Muscle of leg (tissue), 11 donors: ENCODE data around the gene HAPSTR1. TPM values are rescaled to one million over a fixed set of nuclear protein-coding genes. Genes with fewer than 3 reads are reported as not detected.

Experiments
- DNase-seq: peaks from one replicate; pipeline ENCODE4 v3.0.0; 2013
- H3K27ac ChIP-seq: one replicate; pipeline ENCODE4 v1.5.1; 2013; ENCODE audit warnings: mild to moderate bottlenecking, low read length, control low read depth
- H3K27me3 ChIP-seq: one replicate; pipeline ENCODE4 v1.6.1; 2013; ENCODE audit warnings: low read length; ENCODE audit not compliant: control insufficient read depth, insufficient read depth
- H3K36me3 ChIP-seq: one replicate; pipeline ENCODE4 v1.6.1; 2013; ENCODE audit warnings: low read length; ENCODE audit not compliant: control insufficient read depth, insufficient read depth
- H3K4me1 ChIP-seq: one replicate; pipeline ENCODE4 v1.6.1; 2013; ENCODE audit warnings: low read length; ENCODE audit not compliant: control insufficient read depth, insufficient read depth
- H3K4me3 ChIP-seq: one replicate; pipeline ENCODE4 v1.5.1; 2013; ENCODE audit warnings: low read length, control low read depth
- H3K9me3 ChIP-seq: replicated peaks from 2 replicates; pipeline ENCODE4 v1.6.1; 2013; ENCODE audit warnings: low read depth, low read length; ENCODE audit not compliant: control insufficient read depth
- WGBS: methylation state at CpG from one replicate; pipeline ENCODE4 v1.1.5; 2013; ENCODE audit warnings: missing lambda C conversion rate; ENCODE audit not compliant: insufficient coverage; 5-methylcytosine and 5-hydroxymethylcytosine counted together
- polyA plus RNA-seq, 8 donors: library from polyadenylated mRNA; unstranded; fragments of 120-200 nt; gene quantifications; one replicate each; pipeline versions ENCODE4 v1.2.1 to v1.2.3, GENCODE V29; 2013; ENCODE audit warnings: inconsistent platforms in 1 of 8, low replicate concordance in 1 of 8; ENCODE audit not compliant: insufficient read length in 8 of 8, insufficient read depth in 1 of 8
- total RNA-seq: library from RNA; stranded (reverse); fragments of 120-200 nt; gene quantifications from one replicate; pipeline ENCODE4 v1.2.4, GENCODE V29; 2013

HAPSTR1 gene
- total and polyA plus RNA-seq, 9 donors = 24.9 to 47.8 (median 31.8) TPM

DNA sequence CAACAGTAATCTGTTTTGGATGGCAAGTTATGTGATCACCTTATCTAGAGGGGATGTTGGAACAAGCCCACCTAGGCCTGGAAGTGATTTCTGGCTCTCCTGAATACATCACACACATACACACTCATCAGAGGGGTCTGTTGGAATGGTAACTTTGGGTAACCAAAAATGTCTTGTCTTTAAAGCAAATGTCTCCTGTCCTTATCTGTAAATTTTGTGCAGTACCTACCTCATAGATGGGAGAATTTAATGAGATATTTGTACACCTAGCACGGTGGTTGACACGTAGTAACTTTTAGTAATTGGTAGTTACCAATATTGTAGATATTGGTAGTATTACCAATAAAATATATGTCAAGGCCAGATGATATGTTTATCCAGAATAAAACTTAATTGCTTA lies 24.7 kb downstream of the HAPSTR1 start:
- no peaks in the 10 kb centered on the region for H3K27me3 ChIP-seq
- DNase-seq = no peak
- H3K4me1 ChIP-seq = peaks cover 4% of the 10 kb centered on the region
- no peaks in the 10 kb centered on the region for H3K9me3 ChIP-seq
- WGBS = no CpG with 5 or more reads among the region's 2 CpGs
- no peak overlapping the region for H3K27ac ChIP-seq
- peaks cover 21% of the 10 kb centered on the region for H3K36me3 ChIP-seq
- H3K4me3 ChIP-seq = no peak overlapping the region

DNA sequence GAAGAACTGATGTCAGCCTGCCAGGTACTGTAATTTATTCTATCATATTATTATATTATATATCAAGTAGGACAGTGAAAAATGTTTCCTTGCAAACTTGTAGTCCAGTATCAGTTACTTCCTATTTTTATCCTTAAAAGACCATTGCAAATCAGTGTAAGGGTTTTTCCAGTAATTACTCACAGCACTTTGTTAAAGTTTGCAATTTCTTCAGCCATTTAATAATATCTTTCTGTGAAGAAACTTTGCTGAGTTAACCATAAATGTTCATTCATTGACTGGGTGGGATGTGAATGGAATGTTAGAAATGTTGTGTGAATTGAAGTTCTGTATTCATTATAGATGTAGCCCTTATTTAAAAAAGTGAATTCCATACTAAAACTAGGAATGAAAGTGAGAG lies 26.7 kb downstream of the HAPSTR1 start:
- Histone ChIP-seq H3K27ac (no peak overlapping the region), H3K36me3 (peaks cover 31% of the 10 kb centered on the region), H3K27me3 (no peaks in the 10 kb centered on the region), H3K4me3 (no peak overlapping the region), H3K4me1 (no peaks in the 10 kb centered on the region), H3K9me3 (no peaks in the 10 kb centered on the region)
- no peak for DNase-seq

DNA sequence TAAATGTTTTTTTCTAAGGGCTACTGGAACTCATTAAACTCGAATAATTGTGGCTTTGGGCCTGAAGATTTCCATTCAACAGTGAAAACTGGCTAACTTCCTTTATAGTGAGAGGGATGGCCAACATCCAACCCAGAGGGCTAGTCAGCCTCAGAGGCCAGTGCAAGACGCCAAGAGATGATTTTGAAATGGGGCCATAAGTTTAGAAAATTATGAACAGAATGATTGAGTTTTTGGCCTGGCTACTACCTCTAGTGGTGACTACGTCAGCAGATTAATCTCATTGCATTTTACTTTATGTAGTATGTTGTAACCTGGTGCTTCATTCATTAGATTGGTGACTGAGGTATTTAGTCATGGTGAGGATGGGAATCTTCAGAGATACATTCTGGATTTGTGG lies 28.4 kb downstream of the HAPSTR1 start:
- peak; percentile 81 for DNase-seq
- WGBS = no CpG with 5 or more reads among the region's 3 CpGs
- Histone ChIP-seq H3K4me3 (no peak overlapping the region), H3K4me1 (no peaks in the 10 kb centered on the region), H3K27me3 (no peaks in the 10 kb centered on the region), H3K9me3 (no peaks in the 10 kb centered on the region), H3K27ac (no peak overlapping the region), H3K36me3 (peaks cover 43% of the 10 kb centered on the region)

DNA sequence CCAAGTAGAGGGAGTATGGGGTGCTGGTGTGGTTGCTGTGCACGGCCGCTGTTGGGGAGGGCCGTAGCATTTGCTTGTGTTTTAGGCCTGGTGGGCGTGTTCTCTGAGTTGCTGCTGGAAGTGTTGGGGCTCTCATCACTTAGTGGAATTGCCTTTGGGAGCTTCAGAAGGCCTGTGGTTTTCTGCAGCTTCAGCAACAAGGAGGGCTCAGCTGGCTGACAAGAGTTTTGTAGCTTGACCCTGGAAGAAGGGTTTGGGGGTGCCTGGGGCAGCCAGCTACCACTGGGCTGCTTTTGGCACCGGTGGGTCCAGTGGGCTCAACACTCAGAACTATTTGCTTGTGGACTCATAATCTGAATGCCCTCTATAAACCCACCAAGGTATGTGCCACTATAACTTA lies 30.9 kb downstream of the HAPSTR1 start:
- DNase-seq = no peak
- Histone ChIP-seq H3K4me3 (no peak overlapping the region), H3K27me3 (no peaks in the 10 kb centered on the region), H3K9me3 (no peaks in the 10 kb centered on the region), H3K36me3 (peaks cover 44% of the 10 kb centered on the region), H3K4me1 (no peaks in the 10 kb centered on the region), H3K27ac (no peak overlapping the region)
- 75% methylated on average over 4 of the region's 5 CpGs for WGBS

DNA sequence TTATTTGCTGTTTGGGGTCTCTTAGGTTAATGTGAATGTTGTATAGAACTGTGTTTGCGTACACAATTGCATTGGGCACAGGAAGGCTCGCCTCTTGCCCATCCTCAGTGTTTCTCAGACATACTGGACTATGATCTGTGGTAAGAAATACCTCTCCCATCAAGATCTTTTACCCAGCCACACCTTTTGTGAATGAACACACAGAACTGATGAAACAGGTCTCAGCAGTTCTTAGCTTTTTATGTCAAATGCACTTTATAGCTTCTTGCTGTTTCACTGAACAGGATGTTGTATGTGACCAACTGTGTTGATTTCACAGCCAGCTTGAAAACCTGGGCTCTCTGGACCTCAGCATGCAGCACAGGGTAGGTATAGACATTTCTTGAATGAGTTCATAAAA lies 31.5 kb downstream of the HAPSTR1 start:
- H3K27ac ChIP-seq = no peak overlapping the region
- peaks cover 44% of the 10 kb centered on the region for H3K36me3 ChIP-seq
- H3K9me3 ChIP-seq = no peaks in the 10 kb centered on the region
- WGBS = no CpG with 5 or more reads among the region's 2 CpGs
- no peak overlapping the region for H3K4me3 ChIP-seq
- H3K27me3 ChIP-seq = no peaks in the 10 kb centered on the region
- H3K4me1 ChIP-seq = peaks cover 4% of the 10 kb centered on the region
- DNase-seq = no peak

DNA sequence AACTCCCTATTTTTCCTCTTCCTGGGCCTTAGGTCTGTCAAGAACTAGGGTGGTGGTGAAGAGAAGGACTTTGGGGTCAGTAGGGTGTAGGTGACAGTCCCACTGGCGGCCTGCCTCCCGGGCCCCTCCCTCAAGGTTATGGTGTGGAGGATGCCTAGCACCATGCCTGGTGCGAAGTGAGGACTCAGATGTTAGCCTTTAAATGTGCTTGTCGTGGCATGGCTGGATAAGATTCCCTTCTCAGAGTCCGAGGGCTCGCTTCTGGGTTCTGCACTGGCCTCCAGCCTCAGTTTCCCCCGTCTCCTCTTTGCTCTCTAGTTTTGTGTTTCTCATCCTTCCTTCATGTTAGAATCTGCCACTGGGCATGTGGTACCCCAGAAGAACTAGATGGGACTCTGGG lies 32.0 kb downstream of the HAPSTR1 start:
- WGBS = 93% methylated on average over 6 of the region's 7 CpGs
- Histone ChIP-seq H3K9me3 (no peaks in the 10 kb centered on the region), H3K36me3 (peaks cover 44% of the 10 kb centered on the region), H3K27me3 (no peaks in the 10 kb centered on the region), H3K27ac (no peak overlapping the region), H3K4me1 (peaks cover 5% of the 10 kb centered on the region), H3K4me3 (no peak overlapping the region)
- DNase-seq = no peak

DNA sequence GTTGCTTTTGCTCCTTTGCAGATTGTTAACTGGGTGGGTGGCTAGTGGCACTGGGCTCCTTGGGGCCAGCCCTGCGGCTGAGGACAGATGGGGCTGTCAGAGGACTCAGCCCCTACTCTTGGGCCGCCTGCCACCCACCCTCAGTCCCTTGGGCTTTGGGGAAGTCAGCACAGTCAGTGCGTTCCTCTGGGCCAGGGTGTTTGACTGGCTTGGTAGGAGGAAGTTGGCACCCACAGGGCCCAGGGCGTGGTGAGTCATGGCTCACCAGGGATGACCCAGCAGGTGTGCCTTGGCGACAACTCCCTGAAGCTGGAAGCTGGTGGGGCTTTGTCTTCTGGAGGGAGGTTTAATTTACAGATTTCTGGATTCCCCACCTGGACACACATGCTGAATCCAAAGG lies 32.4 kb downstream of the HAPSTR1 start:
- H3K27ac ChIP-seq = no peak overlapping the region
- no peaks in the 10 kb centered on the region for H3K27me3 ChIP-seq
- H3K36me3 ChIP-seq = peaks cover 44% of the 10 kb centered on the region
- H3K4me1 ChIP-seq = peaks cover 5% of the 10 kb centered on the region
- DNase-seq = no peak
- no peaks in the 10 kb centered on the region for H3K9me3 ChIP-seq
- no peak overlapping the region for H3K4me3 ChIP-seq
- 80% methylated on average over 1 of the region's 5 CpGs for WGBS

DNA sequence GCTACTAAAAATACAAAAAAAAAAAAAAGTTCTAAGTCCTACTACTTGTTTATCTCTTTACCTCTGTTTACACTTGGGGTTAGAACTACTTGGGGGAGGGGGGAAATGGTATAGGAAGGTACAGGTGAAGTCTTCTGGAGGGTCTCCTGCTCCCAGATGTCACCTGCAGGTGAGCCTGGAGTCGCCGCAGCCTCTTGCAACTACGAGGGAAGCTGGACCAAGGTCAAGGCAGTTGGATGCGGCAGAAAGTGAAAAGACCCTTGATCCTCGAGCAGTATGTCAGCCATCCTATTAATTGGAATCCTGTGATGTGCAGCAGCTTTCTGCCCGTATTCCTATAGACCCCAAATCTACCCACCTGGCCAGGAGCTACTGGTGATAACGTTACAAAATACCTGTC lies 33.0 kb downstream of the HAPSTR1 start:
- 92% methylated on average over 7 of the region's 7 CpGs for WGBS
- Histone ChIP-seq H3K4me3 (no peak overlapping the region), H3K4me1 (peaks cover 5% of the 10 kb centered on the region), H3K36me3 (peaks cover 42% of the 10 kb centered on the region), H3K9me3 (no peaks in the 10 kb centered on the region), H3K27me3 (no peaks in the 10 kb centered on the region), H3K27ac (no peak overlapping the region)
- DNase-seq = no peak

DNA sequence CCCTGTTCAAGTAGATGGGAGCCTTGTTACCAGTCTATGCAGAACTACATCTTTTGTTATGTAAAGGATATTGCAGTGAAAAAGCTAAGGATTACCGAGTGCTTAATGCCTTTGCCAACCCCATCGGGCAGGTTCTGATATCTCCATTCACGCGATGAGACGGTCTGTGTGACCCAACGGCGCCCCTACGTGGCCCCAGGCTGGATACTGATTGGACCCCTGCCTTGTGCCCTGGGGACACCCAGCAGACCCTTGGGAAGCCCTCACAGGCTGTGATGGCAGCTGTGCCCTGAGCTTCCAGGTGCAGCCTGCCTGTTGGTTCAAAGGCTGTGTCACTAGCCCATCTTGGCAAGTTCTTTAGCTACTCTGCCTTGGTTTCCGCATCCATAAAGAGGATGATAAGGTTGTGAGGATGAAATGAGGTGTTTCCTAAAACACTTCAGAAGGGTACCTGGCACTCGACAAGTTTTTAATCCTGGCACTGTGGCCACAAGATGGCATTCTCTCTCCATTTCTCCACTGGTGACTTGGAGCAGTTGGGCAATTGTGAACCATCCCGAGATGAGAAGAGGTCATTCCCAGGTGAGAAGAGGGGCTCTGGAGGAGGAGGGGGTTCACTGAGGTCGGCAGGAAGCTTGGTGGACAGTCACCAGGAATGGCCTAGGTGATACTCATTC lies 33.6 kb downstream of the HAPSTR1 start:
- no peaks in the 10 kb centered on the region for H3K27me3 ChIP-seq
- 64% methylated on average over 12 of the region's 12 CpGs for WGBS
- H3K27ac ChIP-seq = no peak overlapping the region
- H3K4me1 ChIP-seq = peaks cover 5% of the 10 kb centered on the region
- peaks cover 42% of the 10 kb centered on the region for H3K36me3 ChIP-seq
- H3K4me3 ChIP-seq = no peak overlapping the region
- no peak for DNase-seq
- no peaks in the 10 kb centered on the region for H3K9me3 ChIP-seq

DNA sequence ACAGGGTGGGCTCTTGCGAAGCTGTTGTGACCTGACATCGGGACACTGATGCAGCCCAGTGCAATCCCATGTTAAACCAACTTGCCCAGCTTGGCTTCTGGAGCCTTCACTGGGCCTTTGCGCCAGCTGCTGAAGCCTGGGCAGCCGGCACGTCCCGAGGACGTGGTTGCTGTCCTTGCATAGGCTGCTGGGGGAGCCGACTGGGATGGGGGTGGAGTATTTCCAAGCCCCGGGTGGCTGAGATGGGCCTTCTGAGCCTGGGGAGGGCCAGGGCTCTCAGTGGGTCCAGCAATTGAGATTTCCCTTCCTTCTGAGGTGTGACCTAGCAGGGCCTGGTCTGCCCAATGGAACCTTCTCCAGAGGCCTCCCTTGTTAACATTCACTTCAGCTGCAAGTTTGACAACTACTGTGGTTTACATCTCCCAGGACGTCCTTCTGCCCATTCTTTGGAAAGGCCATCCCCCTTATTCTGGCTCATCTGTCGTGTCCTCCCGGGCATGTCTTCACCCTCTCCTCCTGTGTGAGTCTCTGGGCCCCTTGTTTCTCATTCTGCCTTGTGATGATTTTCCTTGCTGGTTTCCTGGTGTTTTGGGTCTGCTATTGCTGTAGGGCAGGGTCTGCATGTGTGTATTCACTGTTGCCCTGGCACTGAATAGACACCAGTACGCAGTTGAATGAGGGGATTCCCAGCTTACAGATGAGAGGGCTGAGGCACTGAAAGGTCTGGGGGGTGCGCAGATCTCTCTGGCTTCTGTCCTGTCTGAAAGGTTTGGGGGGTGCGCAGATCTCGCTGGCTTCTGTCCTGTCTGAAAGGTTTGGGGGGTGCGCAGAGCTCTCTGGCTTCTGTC lies 34.4 kb downstream of the HAPSTR1 start:
- Histone ChIP-seq H3K9me3 (no peaks in the 10 kb centered on the region), H3K4me3 (no peak overlapping the region), H3K27me3 (no peaks in the 10 kb centered on the region), H3K4me1 (peaks cover 5% of the 10 kb centered on the region), H3K36me3 (peaks cover 41% of the 10 kb centered on the region), H3K27ac (no peak overlapping the region)
- DNase-seq = no peak
- 86% methylated on average over 10 of the region's 17 CpGs for WGBS
